ENCODE data around the gene PRODH2. TPM values are rescaled to one million over a fixed set of nuclear protein-coding genes. Genes with fewer than 3 reads are reported as not detected.

The PRODH2 gene
- total RNA-seq, 1 experiment from 2014 or later = 0.44 TPM

GRCh38 chr19:35805526-35806102, 7.0 kb downstream of the PRODH2 start:
- Histone ChIP-seq H3K36me3 (ENCODE audit: control insufficient read depth in 1 of 2, insufficient read depth in 2 of 2, low read length in 2 of 2) (no peaks in the 10 kb centered on the region), H3K9me3 (ENCODE audit: control insufficient read depth in 1 of 2, insufficient read depth in 1 of 2, low read depth in 1 of 2, low read length in 2 of 2) (no peaks in the 10 kb centered on the region), H3K27ac (ENCODE audit: low read depth, low read length) (no peak overlapping the region), H3K4me2 (ENCODE audit: low read length) (no peak overlapping the region), H3K4me1 (ENCODE audit: control insufficient read depth in 1 of 2, insufficient read depth in 2 of 2, low read length in 2 of 2) (no peaks in the 10 kb centered on the region), H3K9me2 (ENCODE audit: insufficient read depth) (no peaks in the 10 kb centered on the region), H2AFZ (ENCODE audit: low read depth, low read length, poor library complexity, severe bottlenecking) (no peak overlapping the region), H4K20me1 (ENCODE audit: insufficient read depth) (no peaks in the 10 kb centered on the region), H3K27me3 (ENCODE audit: insufficient read depth, low read length) (no peaks in the 10 kb centered on the region), H3K9ac (ENCODE audit: low read length) (no peak overlapping the region), H3K4me3 (replicated peaks in 1 of 2; ENCODE audit: low read depth in 1 of 2, low read length in 2 of 2) (no peak overlapping the region), H3K79me2 (ENCODE audit: insufficient read depth, low read length) (no peaks in the 10 kb centered on the region)
- DNase-seq (ENCODE audit: low read depth, low spot score) (no peak), ATAC-seq (no peak)
- BruUV-seq (replicated peaks) = no TSS peak
- ChIA-PET CTCF (no interaction called here), RAD21 (ENCODE audit: low non-redundant PET in 1 of 2, low total read pairs in 2 of 2, uncharacterized antibody in 2 of 2, unreplicated experiment in 2 of 2) (no interaction called here), POLR2A (no interaction called here)
- intact Hi-C loops (cut with micrococcal nuclease) = no loop called here
- TF ChIP-seq RAD21 (IDR thresholded peaks at IDR 0.05; ENCODE audit: low read depth) (no peak), ELF1 (IDR thresholded peaks at IDR 0.05; ENCODE audit: borderline replicate concordance, low read depth) (no peak)

GRCh38 chr19:35801828-35802227, 10.8 kb downstream of the PRODH2 start:
- H4K20me1 ChIP-seq (ENCODE audit: insufficient read depth) = no peaks in the 10 kb centered on the region
- ChIA-PET POLR2A (no interaction called here), CTCF (no interaction called here), RAD21 (ENCODE audit: low non-redundant PET in 1 of 2, low total read pairs in 2 of 2, uncharacterized antibody in 2 of 2, unreplicated experiment in 2 of 2) (no interaction called here)
- no peak overlapping the region for H3K9ac ChIP-seq (ENCODE audit: low read length)
- BruUV-seq (replicated peaks) = no TSS peak
- H3K27ac ChIP-seq (ENCODE audit: low read depth, low read length) = no peak overlapping the region
- DNase-seq (ENCODE audit: low read depth, low spot score) (no peak), ATAC-seq (no peak)
- H3K79me2 ChIP-seq (ENCODE audit: insufficient read depth, low read length) = no peaks in the 10 kb centered on the region
- H3K4me2 ChIP-seq (ENCODE audit: low read length) = no peak overlapping the region
- no peaks in the 10 kb centered on the region for H3K9me2 ChIP-seq (ENCODE audit: insufficient read depth)
- H3K27me3 ChIP-seq (ENCODE audit: insufficient read depth, low read length) = no peaks in the 10 kb centered on the region
- intact Hi-C loops (cut with micrococcal nuclease) = no loop called here
- no peaks in the 10 kb centered on the region for H3K9me3 ChIP-seq (ENCODE audit: control insufficient read depth in 1 of 2, insufficient read depth in 1 of 2, low read depth in 1 of 2, low read length in 2 of 2)
- no peaks in the 10 kb centered on the region for H3K36me3 ChIP-seq (ENCODE audit: control insufficient read depth in 1 of 2, insufficient read depth in 2 of 2, low read length in 2 of 2)
- H3K4me3 ChIP-seq (replicated peaks in 1 of 2; ENCODE audit: low read depth in 1 of 2, low read length in 2 of 2) = no peak overlapping the region
- H2AFZ ChIP-seq (ENCODE audit: low read depth, low read length, poor library complexity, severe bottlenecking) = no peak overlapping the region
- H3K4me1 ChIP-seq (ENCODE audit: control insufficient read depth in 1 of 2, insufficient read depth in 2 of 2, low read length in 2 of 2) = no peaks in the 10 kb centered on the region
- TF ChIP-seq, protein P1, sequence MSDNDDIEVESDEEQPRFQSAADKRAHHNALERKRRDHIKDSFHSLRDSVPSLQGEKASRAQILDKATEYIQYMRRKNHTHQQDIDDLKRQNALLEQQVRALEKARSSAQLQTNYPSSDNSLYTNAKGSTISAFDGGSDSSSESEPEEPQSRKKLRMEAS (IDR thresholded peaks at IDR 0.05) = no peak
- TF ChIP-seq ELF1 (IDR thresholded peaks at IDR 0.05; ENCODE audit: borderline replicate concordance, low read depth) = no peak
- TF ChIP-seq SIN3A (IDR thresholded peaks at IDR 0.05; ENCODE audit: low read depth) = no peak
- TF ChIP-seq POLR2AphosphoS5 (IDR thresholded peaks at IDR 0.05; ENCODE audit: low read depth, low read length) = no peak
- no peak for TF ChIP-seq EGR1 (IDR thresholded peaks at IDR 0.05; ENCODE audit: low read depth)
- no peak for TF ChIP-seq EZH2phosphoT487 (IDR thresholded peaks at IDR 0.05; ENCODE audit: borderline replicate concordance)
- no peak for TF ChIP-seq YY1 (IDR thresholded peaks at IDR 0.05; ENCODE audit: extremely low read depth, insufficient replicate concordance, low read depth, low read length)
- TF ChIP-seq FOSL1 (IDR thresholded peaks at IDR 0.05; ENCODE audit: low read depth) = no peak
- no peak for TF ChIP-seq TCF7L2 (IDR thresholded peaks at IDR 0.05; ENCODE audit: borderline replicate concordance, extremely low read depth, insufficient read depth, insufficient read length)
- TF ChIP-seq RAD21 (IDR thresholded peaks at IDR 0.05; ENCODE audit: low read depth) = no peak
- TF ChIP-seq, protein P2, sequence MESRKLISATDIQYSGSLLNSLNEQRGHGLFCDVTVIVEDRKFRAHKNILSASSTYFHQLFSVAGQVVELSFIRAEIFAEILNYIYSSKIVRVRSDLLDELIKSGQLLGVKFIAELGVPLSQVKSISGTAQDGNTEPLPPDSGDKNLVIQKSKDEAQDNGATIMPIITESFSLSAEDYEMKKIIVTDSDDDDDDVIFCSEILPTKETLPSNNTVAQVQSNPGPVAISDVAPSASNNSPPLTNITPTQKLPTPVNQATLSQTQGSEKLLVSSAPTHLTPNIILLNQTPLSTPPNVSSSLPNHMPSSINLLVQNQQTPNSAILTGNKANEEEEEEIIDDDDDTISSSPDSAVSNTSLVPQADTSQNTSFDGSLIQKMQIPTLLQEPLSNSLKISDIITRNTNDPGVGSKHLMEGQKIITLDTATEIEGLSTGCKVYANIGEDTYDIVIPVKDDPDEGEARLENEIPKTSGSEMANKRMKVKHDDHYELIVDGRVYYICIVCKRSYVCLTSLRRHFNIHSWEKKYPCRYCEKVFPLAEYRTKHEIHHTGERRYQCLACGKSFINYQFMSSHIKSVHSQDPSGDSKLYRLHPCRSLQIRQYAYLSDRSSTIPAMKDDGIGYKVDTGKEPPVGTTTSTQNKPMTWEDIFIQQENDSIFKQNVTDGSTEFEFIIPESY (IDR thresholded peaks at IDR 0.05; ENCODE audit: extremely low read depth, insufficient replicate concordance, low read length) = no peak
- TF ChIP-seq ZFX (IDR thresholded peaks at IDR 0.05) = no peak
- no peak for TF ChIP-seq POLR2A (IDR thresholded peaks at IDR 0.05; ENCODE audit: borderline replicate concordance, extremely low read depth, insufficient read depth, insufficient read length)
- no peak for TF ChIP-seq ZNF274 (IDR thresholded peaks at IDR 0.05; ENCODE audit: low read depth, low read length)
- TF ChIP-seq CEBPB (IDR thresholded peaks at IDR 0.05; ENCODE audit: low read depth) = no peak
- no peak for TF ChIP-seq EZH2 (IDR thresholded peaks at IDR 0.05)
